ENCODE data around the gene QRFP.

DNA sequence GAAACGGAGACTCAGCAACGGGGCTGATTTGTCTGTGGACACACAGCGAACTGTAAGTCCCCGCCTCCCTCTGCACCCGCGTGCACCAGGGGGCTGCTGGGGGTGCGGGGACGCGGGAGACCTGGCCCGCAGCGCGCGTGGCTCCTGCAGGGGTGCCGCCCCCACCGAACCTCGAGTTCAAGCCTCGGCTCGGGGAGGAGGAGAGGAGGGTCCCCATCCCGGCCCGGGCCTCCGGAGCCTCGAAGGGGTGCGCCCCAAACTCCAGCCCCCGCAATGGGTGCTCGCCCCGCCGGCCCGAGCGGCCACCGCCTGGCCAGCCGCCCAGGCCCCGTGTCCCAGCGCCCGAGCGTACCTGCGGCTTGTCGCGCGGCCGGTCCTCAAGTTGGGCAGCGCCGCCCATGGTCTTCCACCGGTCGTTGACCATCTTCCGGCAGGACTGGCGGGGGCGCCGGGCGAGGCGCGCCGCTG, 41.6 kb upstream of the QRFP start:
- TF ChIP-seq CTCF (IDR thresholded peaks at IDR 0.05 in 4 of 5, conservative IDR thresholded peaks at IDR 0.05 in 1 of 5) (no peak), POLR2A (IDR thresholded peaks at IDR 0.05) (no peak)

Data from gastrocnemius medialis (tissue), 4 donors.